NCI-H1417 treated with DMSO at 0.1 percent for 48 hours (cell line): ENCODE data around the gene CENPO.

Experiments used
- DNase-seq: peaks from one replicate; lab custom pipeline; 2025; lab: John Stamatoyannopoulos, UW

The CENPO gene

GRCh38 chr2:24792874-24793760, at the start of gene CENPO, which contains the start of gene PTRHD1:
Gene CENPO, plus strand, starts transcription at chr2:24793425. Its CDS starts 495 bp downstream, at chr2:24793920.
Gene PTRHD1, minus strand, starts transcription at chr2:24793391. Its CDS starts 14 bp downstream, at chr2:24793377.
- peak; percentile 98 for DNase-seq

- DNase-seq = no peak
These were observed 49.3 kb upstream of the CENPO start for GRCh38 chr2:24743924-24744323.

GRCh38 chr2:24744356-24744755, 48.9 kb upstream of the CENPO start:
- DNase-seq = no peak

- no peak for DNase-seq
These were observed 47.4 kb upstream of the CENPO start for GRCh38 chr2:24745825-24746224.

- DNase-seq = no peak
These were observed 45.9 kb upstream of the CENPO start for GRCh38 chr2:24747299-24747698.

GRCh38 chr2:24749069-24749691, 44.0 kb upstream of the CENPO start:
- no peak for DNase-seq

GRCh38 chr2:24754985-24755705, 38.1 kb upstream of the CENPO start:
- DNase-seq = no peak

GRCh38 chr2:24756789-24757188, 36.4 kb upstream of the CENPO start:
- DNase-seq = no peak

GRCh38 chr2:24761866-24762265, 31.4 kb upstream of the CENPO start:
- DNase-seq = no peak

GRCh38 chr2:24762518-24762917, 30.7 kb upstream of the CENPO start:
- DNase-seq = no peak

GRCh38 chr2:24763843-24764242, 29.4 kb upstream of the CENPO start:
- no peak for DNase-seq

- no peak for DNase-seq
These were observed 26.6 kb upstream of the CENPO start for GRCh38 chr2:24766609-24767008.

- DNase-seq = no peak
These were observed 25.2 kb upstream of the CENPO start for GRCh38 chr2:24768013-24768412.

- DNase-seq = no peak
These were observed 24.6 kb upstream of the CENPO start for GRCh38 chr2:24768601-24769000.

GRCh38 chr2:24771061-24771460, 22.2 kb upstream of the CENPO start:
- DNase-seq = no peak

- DNase-seq = no peak
These were observed 21.2 kb upstream of the CENPO start for GRCh38 chr2:24771764-24772586.

- no peak for DNase-seq
These were observed 18.9 kb upstream of the CENPO start for GRCh38 chr2:24774373-24774772.

- DNase-seq = no peak
These were observed 14.1 kb upstream of the CENPO start for GRCh38 chr2:24779116-24779515.

- no peak for DNase-seq
These were observed 9.6 kb upstream of the CENPO start for GRCh38 chr2:24783641-24784040.

GRCh38 chr2:24785671-24786321, 7.4 kb upstream of the CENPO start:
- DNase-seq = no peak

- no peak for DNase-seq
These were observed 5.7 kb upstream of the CENPO start for GRCh38 chr2:24787532-24787931.
